Nephron (organoid): ENCODE results near the gene CABP7.

ENCODE experiments used
- H3K27ac Mint-ChIP-seq, 3 experiments: 2 replicates each; pipeline ENCODE4 v1.8.0; 2020; ENCODE audit warnings: mixed read lengths in 3 of 3, mild to moderate bottlenecking in 2 of 3, moderate library complexity in 1 of 3
- H3K27me3 Mint-ChIP-seq: 2 replicates; pipeline ENCODE4 v1.8.0; 2021; ENCODE audit warnings: low read depth, mild to moderate bottlenecking, moderate library complexity, mixed read lengths
- H3K36me3 Mint-ChIP-seq: 2 replicates; pipeline ENCODE4 v1.8.0; 2020; ENCODE audit warnings: low read depth, mixed read lengths
- H3K4me1 Mint-ChIP-seq: 2 replicates; pipeline ENCODE4 v1.8.0; 2020; ENCODE audit warnings: mixed read lengths
- H3K4me3 Mint-ChIP-seq, 3 experiments: 2 replicates each; pipeline ENCODE4 v1.8.0; 2020; ENCODE audit warnings: mild to moderate bottlenecking in 3 of 3, mixed read lengths in 3 of 3, moderate library complexity in 2 of 3
- H3K9me3 Mint-ChIP-seq: 2 replicates; pipeline ENCODE4 v1.8.0; 2020; ENCODE audit warnings: mixed read lengths
- TF ChIP-seq, protein P1 (sequence below), 3 experiments: fragments of 200-600 bp; sonication (generic); IDR thresholded peaks; one replicate each; pipeline ENCODE4 v1.5.0; 2021; ENCODE audit warnings: antibody characterized with exemption in 3 of 3; ENCODE audit not compliant: unreplicated experiment in 3 of 3

CABP7 gene

GRCh38 chr22:29768052-29768693 lies 48.4 kb downstream of the CABP7 start:
- Mint-ChIP-seq H3K27ac (peak overlapping the region; percentile 98 to 99 (median 98)), H3K9me3 (no peaks in the 10 kb centered on the region), H3K27me3 (no peaks in the 10 kb centered on the region), H3K36me3 (peaks cover 25% of the 10 kb centered on the region), H3K4me3 (peak overlapping the region; percentile 99 to 100 (median 99)), H3K4me1 (peaks cover 28% of the 10 kb centered on the region)
- TF ChIP-seq, protein P1, sequence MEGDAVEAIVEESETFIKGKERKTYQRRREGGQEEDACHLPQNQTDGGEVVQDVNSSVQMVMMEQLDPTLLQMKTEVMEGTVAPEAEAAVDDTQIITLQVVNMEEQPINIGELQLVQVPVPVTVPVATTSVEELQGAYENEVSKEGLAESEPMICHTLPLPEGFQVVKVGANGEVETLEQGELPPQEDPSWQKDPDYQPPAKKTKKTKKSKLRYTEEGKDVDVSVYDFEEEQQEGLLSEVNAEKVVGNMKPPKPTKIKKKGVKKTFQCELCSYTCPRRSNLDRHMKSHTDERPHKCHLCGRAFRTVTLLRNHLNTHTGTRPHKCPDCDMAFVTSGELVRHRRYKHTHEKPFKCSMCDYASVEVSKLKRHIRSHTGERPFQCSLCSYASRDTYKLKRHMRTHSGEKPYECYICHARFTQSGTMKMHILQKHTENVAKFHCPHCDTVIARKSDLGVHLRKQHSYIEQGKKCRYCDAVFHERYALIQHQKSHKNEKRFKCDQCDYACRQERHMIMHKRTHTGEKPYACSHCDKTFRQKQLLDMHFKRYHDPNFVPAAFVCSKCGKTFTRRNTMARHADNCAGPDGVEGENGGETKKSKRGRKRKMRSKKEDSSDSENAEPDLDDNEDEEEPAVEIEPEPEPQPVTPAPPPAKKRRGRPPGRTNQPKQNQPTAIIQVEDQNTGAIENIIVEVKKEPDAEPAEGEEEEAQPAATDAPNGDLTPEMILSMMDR (IDR thresholded peaks at IDR 0.05; ENCODE audit: unreplicated experiment in 3 of 3): no peak

- Mint-ChIP-seq H3K4me3 (peak overlapping the region; percentile 50 to 68 (median 61)), H3K9me3 (no peaks in the 10 kb centered on the region), H3K4me1 (peaks cover 28% of the 10 kb centered on the region), H3K27me3 (no peaks in the 10 kb centered on the region), H3K27ac (no peak overlapping the region), H3K36me3 (peaks cover 25% of the 10 kb centered on the region)
- TF ChIP-seq, protein P1 (IDR thresholded peaks at IDR 0.05; ENCODE audit: unreplicated experiment in 3 of 3): no peak
These were observed 50.0 kb downstream of the CABP7 start for GRCh38 chr22:29769723-29770321.

- no peaks in the 10 kb centered on the region for H3K27me3 Mint-ChIP-seq
- H3K4me1 Mint-ChIP-seq: peaks cover 13% of the 10 kb centered on the region
- H3K9me3 Mint-ChIP-seq: no peaks in the 10 kb centered on the region
- peak overlapping the region in 2 of 3 experiments; percentile 31 to 32 for H3K4me3 Mint-ChIP-seq
- H3K27ac Mint-ChIP-seq: peak overlapping the region in 1 of 3 experiments; percentile 32
- TF ChIP-seq, protein P1 (IDR thresholded peaks at IDR 0.05; ENCODE audit: unreplicated experiment in 3 of 3): no peak
- H3K36me3 Mint-ChIP-seq: peaks cover 25% of the 10 kb centered on the region
These were observed 52.4 kb downstream of the CABP7 start for GRCh38 chr22:29772170-29772641.

DNA sequence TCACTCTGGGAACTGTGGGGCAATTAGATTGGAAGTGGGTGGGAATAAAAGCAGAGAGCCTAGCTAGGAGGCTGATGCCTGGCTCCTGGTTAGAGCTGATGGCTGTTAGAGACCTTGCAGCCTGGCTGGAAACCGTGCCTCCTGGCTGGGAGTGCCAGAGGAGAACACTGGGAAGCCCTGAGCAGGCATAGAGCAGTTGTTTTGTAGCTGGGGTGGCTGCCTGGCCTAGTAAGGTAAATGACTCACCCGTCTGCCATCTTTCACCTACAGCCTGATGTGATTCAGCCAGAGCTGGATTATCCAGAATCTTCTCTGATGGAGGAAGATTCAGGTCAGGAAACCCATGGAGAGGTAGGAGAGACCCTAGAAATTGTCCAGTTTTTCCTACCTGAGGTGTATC lies 53.4 kb downstream of the CABP7 start:
- Mint-ChIP-seq H3K27ac (no peak overlapping the region), H3K4me1 (peaks cover 3% of the 10 kb centered on the region)

DNA sequence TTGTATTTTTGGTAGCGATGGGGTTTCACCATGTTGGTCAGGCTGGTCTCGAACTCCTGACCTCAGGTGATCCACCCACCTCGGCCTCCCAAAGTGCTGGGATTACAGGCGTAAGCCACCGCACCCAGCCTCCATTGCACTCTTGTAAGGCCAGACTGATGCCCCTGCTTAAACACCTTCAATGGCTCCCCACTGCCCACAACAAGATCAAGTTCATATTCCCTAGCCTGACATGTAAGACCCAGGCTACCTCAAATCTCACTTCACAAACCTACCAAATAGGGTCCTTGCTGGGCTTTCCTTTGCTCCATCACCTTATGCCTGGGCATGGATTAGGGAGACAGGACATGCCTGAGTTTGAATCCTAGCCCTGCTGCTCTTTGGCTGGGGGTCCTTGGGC lies 60.4 kb downstream of the CABP7 start:
- peaks cover 24% of the 10 kb centered on the region for H3K4me1 Mint-ChIP-seq
- H3K36me3 Mint-ChIP-seq: no peaks in the 10 kb centered on the region
- H3K27me3 Mint-ChIP-seq: no peaks in the 10 kb centered on the region
- TF ChIP-seq, protein P1 (IDR thresholded peaks at IDR 0.05; ENCODE audit: unreplicated experiment in 3 of 3): no peak
- H3K9me3 Mint-ChIP-seq: no peaks in the 10 kb centered on the region
- peak overlapping the region; percentile 16 to 86 (median 85) for H3K27ac Mint-ChIP-seq
- H3K4me3 Mint-ChIP-seq: no peak overlapping the region

More for the DNA sequence above, 53.4 kb downstream of the CABP7 start:
- TF ChIP-seq, protein P1 (IDR thresholded peaks at IDR 0.05; ENCODE audit: unreplicated experiment in 3 of 3): no peak
- Mint-ChIP-seq H3K9me3 (no peaks in the 10 kb centered on the region), H3K27me3 (no peaks in the 10 kb centered on the region), H3K4me3 (no peak overlapping the region), H3K36me3 (peaks cover 20% of the 10 kb centered on the region)
